Nephron progenitor cell (in vitro differentiated cells): ENCODE measurements around the gene TMEM109.
A peak's percentile ranks its signal among the peaks of the same experiment; 100 is the strongest.

Source experiments
- DNase-seq: peaks from one replicate; pipeline ENCODE4 v3.0.0; 2021
- H3K27ac Mint-ChIP-seq: 2 replicates; pipeline ENCODE4 v1.8.0; 2021; ENCODE audit warnings: mild to moderate bottlenecking, moderate library complexity, mixed read lengths
- H3K27me3 Mint-ChIP-seq: 2 replicates; pipeline ENCODE4 v1.8.0; 2021; ENCODE audit warnings: mild to moderate bottlenecking, low read depth, mixed read lengths; ENCODE audit not compliant: poor library complexity
- H3K36me3 Mint-ChIP-seq: 2 replicates; pipeline ENCODE4 v1.8.0; 2021; ENCODE audit warnings: low read depth, mixed read lengths
- H3K4me1 Mint-ChIP-seq: 2 replicates; pipeline ENCODE4 v1.8.0; 2021; ENCODE audit warnings: mixed read lengths
- H3K4me3 Mint-ChIP-seq: 2 replicates; pipeline ENCODE4 v1.8.0; 2021; ENCODE audit warnings: mild to moderate bottlenecking, moderate library complexity, mixed read lengths
- H3K9me3 Mint-ChIP-seq: 2 replicates; pipeline ENCODE4 v1.8.0; 2021; ENCODE audit warnings: mild to moderate bottlenecking, moderate library complexity, mixed read lengths
- CTCF ChIP-seq: fragments of 200-600 bp; sonication (generic); IDR thresholded peaks from 2 replicates; pipeline ENCODE4 v1.5.0; 2021; ENCODE audit warnings: antibody characterized with exemption

Gene TMEM109

GRCh38 chr11:60928563-60929001 lies 14.6 kb downstream of the TMEM109 start:
- Mint-ChIP-seq H3K4me3 (no peak overlapping the region), H3K9me3 (no peaks in the 10 kb centered on the region), H3K27ac (no peak overlapping the region), H3K4me1 (peaks cover 40% of the 10 kb centered on the region), H3K36me3 (peaks cover 52% of the 10 kb centered on the region), H3K27me3 (no peaks in the 10 kb centered on the region)
- no peak for DNase-seq
- no peak for TF ChIP-seq CTCF

GRCh38 chr11:60929764-60930163 lies 15.8 kb downstream of the TMEM109 start:
- Mint-ChIP-seq H3K4me1 (peaks cover 40% of the 10 kb centered on the region), H3K9me3 (no peaks in the 10 kb centered on the region), H3K4me3 (no peak overlapping the region), H3K36me3 (peaks cover 58% of the 10 kb centered on the region), H3K27ac (peak overlapping the region; percentile 6), H3K27me3 (no peaks in the 10 kb centered on the region)
- DNase-seq: no peak
- TF ChIP-seq CTCF: no peak

GRCh38 chr11:60930394-60930793 lies 16.4 kb downstream of the TMEM109 start:
- peaks cover 59% of the 10 kb centered on the region for H3K36me3 Mint-ChIP-seq
- no peak for DNase-seq
- no peak overlapping the region for H3K4me3 Mint-ChIP-seq
- TF ChIP-seq CTCF: no peak
- peaks cover 36% of the 10 kb centered on the region for H3K4me1 Mint-ChIP-seq
- H3K27me3 Mint-ChIP-seq: no peaks in the 10 kb centered on the region
- peak overlapping the region; percentile 69 for H3K27ac Mint-ChIP-seq
- H3K9me3 Mint-ChIP-seq: no peaks in the 10 kb centered on the region

GRCh38 chr11:60931917-60932316 lies 18.0 kb downstream of the TMEM109 start:
- TF ChIP-seq CTCF: no peak
- no peaks in the 10 kb centered on the region for H3K27me3 Mint-ChIP-seq
- H3K36me3 Mint-ChIP-seq: peaks cover 51% of the 10 kb centered on the region
- DNase-seq: no peak
- no peaks in the 10 kb centered on the region for H3K9me3 Mint-ChIP-seq
- no peak overlapping the region for H3K4me3 Mint-ChIP-seq
- H3K4me1 Mint-ChIP-seq: peaks cover 22% of the 10 kb centered on the region
- no peak overlapping the region for H3K27ac Mint-ChIP-seq

GRCh38 chr11:60932605-60933356 lies 18.8 kb downstream of the TMEM109 start:
- no peak overlapping the region for H3K4me3 Mint-ChIP-seq

More at GRCh38 chr11:60932605-60933356, 18.8 kb downstream of the TMEM109 start:
- H3K9me3 Mint-ChIP-seq: no peaks in the 10 kb centered on the region
- no peak overlapping the region for H3K27ac Mint-ChIP-seq
- no peak for TF ChIP-seq CTCF
- H3K4me1 Mint-ChIP-seq: peaks cover 22% of the 10 kb centered on the region
- peaks cover 45% of the 10 kb centered on the region for H3K36me3 Mint-ChIP-seq
- no peak for DNase-seq
- H3K27me3 Mint-ChIP-seq: no peaks in the 10 kb centered on the region
